Esophagus squamous epithelium (tissue), 4 donors: Measurements from ENCODE around the gene KANK4.

ENCODE experiments used
- POLR2A ChIP-seq, 4 donors: fragments of 450-650 bp; IDR thresholded peaks; one replicate each; pipeline ENCODE4 v1.6.1; 2017; ENCODE audit warnings: antibody characterized with exemption in 4 of 4, mild to moderate bottlenecking in 4 of 4, moderate library complexity in 3 of 4
- TF ChIP-seq, protein P1 (sequence below), 6 experiments: fragments of 450-650 bp in 4 of 6; fragments of 200-600 bp in 2 of 6; sonication (generic) in 2 of 6; IDR thresholded peaks; one replicate each; pipeline ENCODE4 v1.5.1; 2016 to 2019; ENCODE audit warnings: antibody characterized with exemption in 6 of 6, mild to moderate bottlenecking in 4 of 6, moderate library complexity in 4 of 6

- TF ChIP-seq POLR2A (IDR thresholded peaks at IDR 0.05), result no peak
- TF ChIP-seq, protein P1, sequence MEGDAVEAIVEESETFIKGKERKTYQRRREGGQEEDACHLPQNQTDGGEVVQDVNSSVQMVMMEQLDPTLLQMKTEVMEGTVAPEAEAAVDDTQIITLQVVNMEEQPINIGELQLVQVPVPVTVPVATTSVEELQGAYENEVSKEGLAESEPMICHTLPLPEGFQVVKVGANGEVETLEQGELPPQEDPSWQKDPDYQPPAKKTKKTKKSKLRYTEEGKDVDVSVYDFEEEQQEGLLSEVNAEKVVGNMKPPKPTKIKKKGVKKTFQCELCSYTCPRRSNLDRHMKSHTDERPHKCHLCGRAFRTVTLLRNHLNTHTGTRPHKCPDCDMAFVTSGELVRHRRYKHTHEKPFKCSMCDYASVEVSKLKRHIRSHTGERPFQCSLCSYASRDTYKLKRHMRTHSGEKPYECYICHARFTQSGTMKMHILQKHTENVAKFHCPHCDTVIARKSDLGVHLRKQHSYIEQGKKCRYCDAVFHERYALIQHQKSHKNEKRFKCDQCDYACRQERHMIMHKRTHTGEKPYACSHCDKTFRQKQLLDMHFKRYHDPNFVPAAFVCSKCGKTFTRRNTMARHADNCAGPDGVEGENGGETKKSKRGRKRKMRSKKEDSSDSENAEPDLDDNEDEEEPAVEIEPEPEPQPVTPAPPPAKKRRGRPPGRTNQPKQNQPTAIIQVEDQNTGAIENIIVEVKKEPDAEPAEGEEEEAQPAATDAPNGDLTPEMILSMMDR (IDR thresholded peaks at IDR 0.05), result no peak
Observed at GRCh38 chr1:62368989-62369388, 49.8 kb upstream of the KANK4 start.
